ENCODE results near the gene MPPED2. TPM values are rescaled to one million over a fixed set of nuclear protein-coding genes. Genes with fewer than 3 reads are reported as not detected.

Gene MPPED2
- total and polyA plus RNA-seq, 10 of the 15 experiments (the other 5 are each of a cell fraction or from before 2014, with no cell fraction given) = not detected

DNA sequence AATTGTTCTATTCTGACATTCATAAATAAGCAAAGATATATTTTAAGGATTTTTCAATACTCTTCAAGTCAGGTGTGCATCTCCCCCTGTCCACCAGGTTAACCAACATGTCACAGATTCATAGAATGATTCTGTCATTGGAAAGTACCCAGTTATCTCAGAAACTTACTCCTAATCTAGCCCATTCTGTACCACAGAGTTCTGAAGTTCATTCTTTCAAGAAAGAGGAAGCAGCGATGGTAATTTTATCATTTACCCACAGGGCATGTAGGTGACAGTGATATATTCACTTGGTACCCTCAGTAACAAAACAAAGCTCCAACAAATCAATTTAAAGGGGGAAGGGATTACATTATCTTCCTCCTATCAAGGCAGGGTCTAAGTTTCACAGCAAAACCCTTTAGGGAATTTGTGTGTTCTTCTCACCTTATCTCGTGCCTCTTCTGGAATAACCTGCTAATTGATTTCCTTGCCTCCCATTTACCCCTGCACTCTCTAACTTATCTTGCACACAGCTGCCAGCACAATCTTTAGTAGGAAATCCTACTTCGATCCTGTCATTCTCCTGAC lies 19.0 kb upstream of the MPPED2 start:
- no peaks in the 10 kb centered on the region for H3K36me3 ChIP-seq (ENCODE audit: control insufficient read depth in 2 of 2, insufficient read depth in 2 of 2, low read length in 1 of 2)
- ChIA-PET SMC1A (ENCODE audit: uncharacterized antibody, unreplicated experiment) (interaction anchor here (0.6 to 1.4 kb wide), 3 partner anchors 10 to 41 kb away, joined by 3 to 4 read pairs (median 4); no protein-coding TSS in a partner anchor), RAD21 (ENCODE audit: unreplicated experiment) (no interaction called here), POLR2A (interaction anchor here (0.5 kb wide), 1 partner anchor 151 kb away, joined by 3 read pairs; no protein-coding TSS in a partner anchor), CTCF (no interaction called here)
- H2AFZ ChIP-seq (ENCODE audit: control insufficient read depth, low read depth, low read length) = no peak overlapping the region
- ATAC-seq = peak; percentile 92
- H3K4me2 ChIP-seq (ENCODE audit: control insufficient read depth, insufficient read depth) = no peak overlapping the region
- BruUV-seq (replicated peaks) = no TSS peak
- H3K9me3 ChIP-seq (replicated peaks; ENCODE audit: control insufficient read depth, insufficient read depth, low read length) = no peaks in the 10 kb centered on the region
- H3K4me3 ChIP-seq = no peak overlapping the region
- no peak overlapping the region for H3K9ac ChIP-seq (ENCODE audit: control insufficient read depth, insufficient read depth, low read length)
- WGBS (ENCODE audit: insufficient coverage, insufficient replicate concordance, low lambda C conversion rate, missing lambda C conversion rate) = 2% methylated on average over 3 of the region's 3 CpGs
- H3K79me2 ChIP-seq (ENCODE audit: control insufficient read depth, insufficient read depth, low read length) = no peaks in the 10 kb centered on the region
- H3K27ac ChIP-seq (ENCODE audit: control insufficient read depth, insufficient read depth) = no peak overlapping the region
- H3K27me3 ChIP-seq (replicated peaks in 1 of 2; ENCODE audit: control insufficient read depth in 2 of 2, insufficient read depth in 2 of 2, low read length in 1 of 2) = no peaks in the 10 kb centered on the region
- FAIRE-seq = no peak
- DNase-seq (ENCODE audit: low read depth, low spot score) = no peak
- no peaks in the 10 kb centered on the region for H4K20me1 ChIP-seq (ENCODE audit: control insufficient read depth, insufficient read depth)
- TF ChIP-seq GABPA (IDR thresholded peaks at IDR 0.05; ENCODE audit: low read depth) = no peak
- 0 out of 4 replicates have a peak, but pooled peaks of 1 of the 2 experiments have one; percentile 10 for TF ChIP-seq EP300 (IDR thresholded peaks at IDR 0.05; ENCODE audit: borderline replicate concordance in 1 of 2, control insufficient read depth in 1 of 2, low read depth in 2 of 2, low read length in 2 of 2)
- TF ChIP-seq MEF2A (IDR thresholded peaks at IDR 0.05; ENCODE audit: insufficient read depth, low read depth, low read length) = no peak
- no peak for TF ChIP-seq CHD2 (IDR thresholded peaks at IDR 0.05; ENCODE audit: borderline replicate concordance, low read depth, low read length)
- TF ChIP-seq, protein P1, sequence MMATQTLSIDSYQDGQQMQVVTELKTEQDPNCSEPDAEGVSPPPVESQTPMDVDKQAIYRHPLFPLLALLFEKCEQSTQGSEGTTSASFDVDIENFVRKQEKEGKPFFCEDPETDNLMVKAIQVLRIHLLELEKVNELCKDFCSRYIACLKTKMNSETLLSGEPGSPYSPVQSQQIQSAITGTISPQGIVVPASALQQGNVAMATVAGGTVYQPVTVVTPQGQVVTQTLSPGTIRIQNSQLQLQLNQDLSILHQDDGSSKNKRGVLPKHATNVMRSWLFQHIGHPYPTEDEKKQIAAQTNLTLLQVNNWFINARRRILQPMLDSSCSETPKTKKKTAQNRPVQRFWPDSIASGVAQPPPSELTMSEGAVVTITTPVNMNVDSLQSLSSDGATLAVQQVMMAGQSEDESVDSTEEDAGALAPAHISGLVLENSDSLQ (IDR thresholded peaks at IDR 0.05) = peak; percentile 86
- no peak for TF ChIP-seq NFYA (IDR thresholded peaks at IDR 0.05; ENCODE audit: borderline replicate concordance, low read depth, low read length)
- TF ChIP-seq, protein P2, sequence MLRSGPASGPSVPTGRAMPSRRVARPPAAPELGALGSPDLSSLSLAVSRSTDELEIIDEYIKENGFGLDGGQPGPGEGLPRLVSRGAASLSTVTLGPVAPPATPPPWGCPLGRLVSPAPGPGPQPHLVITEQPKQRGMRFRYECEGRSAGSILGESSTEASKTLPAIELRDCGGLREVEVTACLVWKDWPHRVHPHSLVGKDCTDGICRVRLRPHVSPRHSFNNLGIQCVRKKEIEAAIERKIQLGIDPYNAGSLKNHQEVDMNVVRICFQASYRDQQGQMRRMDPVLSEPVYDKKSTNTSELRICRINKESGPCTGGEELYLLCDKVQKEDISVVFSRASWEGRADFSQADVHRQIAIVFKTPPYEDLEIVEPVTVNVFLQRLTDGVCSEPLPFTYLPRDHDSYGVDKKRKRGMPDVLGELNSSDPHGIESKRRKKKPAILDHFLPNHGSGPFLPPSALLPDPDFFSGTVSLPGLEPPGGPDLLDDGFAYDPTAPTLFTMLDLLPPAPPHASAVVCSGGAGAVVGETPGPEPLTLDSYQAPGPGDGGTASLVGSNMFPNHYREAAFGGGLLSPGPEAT (IDR thresholded peaks at IDR 0.05; ENCODE audit: low read depth) = peak; percentile 48; the same call in 1 of the 2 replicates
- TF ChIP-seq RELA (IDR thresholded peaks at IDR 0.05; ENCODE audit: borderline replicate concordance, partially characterized antibody) = no peak
- TF ChIP-seq SPI1 (IDR thresholded peaks at IDR 0.05; ENCODE audit: borderline replicate concordance, insufficient read depth, low read depth, low read length) = peak; percentile 47; the same call in 1 of the 2 replicates
- TF ChIP-seq SP1 (IDR thresholded peaks at IDR 0.05; ENCODE audit: low read depth, low read length) = no peak
- TF ChIP-seq MTA2 (IDR thresholded peaks at IDR 0.05; ENCODE audit: low read depth) = peak; percentile 53; the same call in 1 of the 2 replicates
- 0 out of 2 replicates have a peak, but pooled peaks have one; percentile 17 for TF ChIP-seq IKZF1 (conservative IDR thresholded peaks at IDR 0.05)
- no peaks in the 10 kb centered on the region for H3K4me1 ChIP-seq (ENCODE audit: control insufficient read depth, insufficient read depth, low read length)
- in situ Hi-C loops (cut with MboI) (no loop called here), intact Hi-C loops (cut with micrococcal nuclease; ENCODE audit: unreplicated experiment) (no loop called here)

Data from GM12878 (cell line).